Smooth muscle cell (in vitro differentiated cells): ENCODE measurements around the gene TPP2. TPM values are rescaled to one million over a fixed set of nuclear protein-coding genes. Genes with fewer than 3 reads are reported as not detected.

Experiments
- DNase-seq: peaks from one replicate; lab custom pipeline; 2025; ENCODE audit not compliant: unreplicated experiment; lab: John Stamatoyannopoulos, UW
- H2AFZ ChIP-seq: fragments of 200-600 bp; sonication (generic); 2 replicates; pipeline ENCODE4 v1.6.0; 2016; ENCODE audit warnings: antibody characterized with exemption, low read depth, mild to moderate bottlenecking
- H3F3A ChIP-seq: fragments of 200-600 bp; sonication (generic); 2 replicates; pipeline ENCODE4 v1.6.0; 2017; ENCODE audit warnings: antibody characterized with exemption, low read depth
- H3K27ac ChIP-seq: fragments of 200-600 bp; sonication (generic); 2 replicates; pipeline ENCODE4 v1.5.1; 2016; ENCODE audit warnings: low read depth, mild to moderate bottlenecking
- H3K27me3 ChIP-seq: fragments of 200-600 bp; sonication (generic); 2 replicates; pipeline ENCODE4 v1.6.1; 2016; ENCODE audit warnings: low read depth, mild to moderate bottlenecking
- H3K36me3 ChIP-seq: fragments of 200-600 bp; sonication (generic); 2 replicates; pipeline ENCODE4 v1.5.1; 2016; ENCODE audit warnings: low read depth
- H3K4me1 ChIP-seq: fragments of 200-600 bp; sonication (generic); 2 replicates; pipeline ENCODE4 v1.5.1; 2016; ENCODE audit warnings: low read depth
- H3K4me2 ChIP-seq: fragments of 200-600 bp; sonication (generic); 2 replicates; pipeline ENCODE4 v1.6.0; 2016; ENCODE audit warnings: mild to moderate bottlenecking
- H3K4me3 ChIP-seq: fragments of 200-600 bp; sonication (generic); 2 replicates; pipeline ENCODE4 v1.5.1; 2016; ENCODE audit warnings: mild to moderate bottlenecking
- H3K79me2 ChIP-seq: fragments of 200-600 bp; sonication (generic); 2 replicates; pipeline ENCODE4 v1.6.0; 2016; ENCODE audit warnings: low read depth, mild to moderate bottlenecking
- H3K9ac ChIP-seq: fragments of 200-600 bp; sonication (generic); 2 replicates; pipeline ENCODE4 v1.6.0; 2016; ENCODE audit warnings: low read depth
- H3K9me3 ChIP-seq: fragments of 200-600 bp; sonication (generic); replicated peaks from 2 replicates; pipeline ENCODE4 v1.5.1; 2016; ENCODE audit warnings: low read depth
- H4K20me1 ChIP-seq: fragments of 200-600 bp; sonication (generic); 2 replicates; pipeline ENCODE4 v1.6.0; 2016; ENCODE audit warnings: low read depth
- CTCF ChIP-seq: fragments of 200-600 bp; sonication (generic); IDR thresholded peaks from 2 replicates; pipeline ENCODE4 v1.5.1; 2017; ENCODE audit warnings: borderline replicate concordance, mild to moderate bottlenecking, antibody characterized with exemption; ENCODE audit not compliant: insufficient read depth, poor library complexity, severe bottlenecking
- WGBS: methylation state at CpG from one replicate; pipeline ENCODE4 v1.1.7; 2016; ENCODE audit warnings: low lambda C conversion rate; 5-methylcytosine and 5-hydroxymethylcytosine counted together
- polyA plus RNA-seq: library from polyadenylated mRNA; unstranded; fragments of >200 nt; fragmentation: Nextera tagmentation; extraction: Ambion mirVana; gene quantifications from 2 replicates; pipeline ENCODE4 v1.2.1, GENCODE V29; 2016
- total RNA-seq: library from RNA; depleted of rRNA; stranded (reverse); fragments of >200 nt; gene quantifications from 2 replicates; pipeline ENCODE4 v1.2.3, GENCODE V29; 2014

Gene TPP2
- total and polyA plus RNA-seq, 2 experiments from 2014 or later: 13.0 to 38.7 TPM

- peak overlapping the region; percentile 45 for H3K27ac ChIP-seq
- H4K20me1 ChIP-seq: peaks cover 45% of the 10 kb centered on the region
- H3K9ac ChIP-seq: peak overlapping the region; percentile 74
- DNase-seq: peak; percentile 23
- peaks cover 14% of the 10 kb centered on the region for H3F3A ChIP-seq
- H3K4me1 ChIP-seq: peaks cover 12% of the 10 kb centered on the region
- peak overlapping the region; percentile 94 for H3K4me3 ChIP-seq
- TF ChIP-seq CTCF: no peak
- no peaks in the 10 kb centered on the region for H3K9me3 ChIP-seq
- H2AFZ ChIP-seq: peak overlapping the region; percentile 87
- no peaks in the 10 kb centered on the region for H3K36me3 ChIP-seq
- H3K27me3 ChIP-seq: no peaks in the 10 kb centered on the region
- WGBS: 1% methylated on average over 30 of the region's 67 CpGs
- H3K79me2 ChIP-seq: peaks cover 55% of the 10 kb centered on the region
- H3K4me2 ChIP-seq: peak overlapping the region; percentile 95
Measured at GRCh38 chr13:102597029-102597961, 509 bp downstream of the TPP2 start.

- Histone ChIP-seq H3K27me3 (no peaks in the 10 kb centered on the region), H3K27ac (no peak overlapping the region), H3K4me1 (peaks cover 9% of the 10 kb centered on the region), H3K9ac (peak overlapping the region; percentile 74), H3K4me2 (peak overlapping the region; percentile 95), H3K79me2 (peaks cover 62% of the 10 kb centered on the region), H3K4me3 (peak overlapping the region; percentile 94), H4K20me1 (peaks cover 52% of the 10 kb centered on the region), H3K36me3 (no peaks in the 10 kb centered on the region), H3F3A (peaks cover 8% of the 10 kb centered on the region), H3K9me3 (no peaks in the 10 kb centered on the region), H2AFZ (no peak overlapping the region)
- no peak for TF ChIP-seq CTCF
- 4% methylated on average over 6 of the region's 6 CpGs for WGBS
- DNase-seq: no peak
Measured at GRCh38 chr13:102598061-102598460, 1.3 kb downstream of the TPP2 start.

- Histone ChIP-seq H3K79me2 (peaks cover 77% of the 10 kb centered on the region), H2AFZ (no peak overlapping the region), H3K27me3 (no peaks in the 10 kb centered on the region), H3K4me1 (peaks cover 9% of the 10 kb centered on the region), H3K9me3 (no peaks in the 10 kb centered on the region), H4K20me1 (peaks cover 67% of the 10 kb centered on the region), H3K4me2 (no peak overlapping the region), H3F3A (peaks cover 3% of the 10 kb centered on the region), H3K27ac (no peak overlapping the region), H3K4me3 (no peak overlapping the region), H3K36me3 (no peaks in the 10 kb centered on the region), H3K9ac (no peak overlapping the region)
- no peak for TF ChIP-seq CTCF
- DNase-seq: no peak
- 86% methylated on average over 3 of the region's 3 CpGs for WGBS
Measured at GRCh38 chr13:102599426-102600012, 2.7 kb downstream of the TPP2 start.
